A673 (cell line): ENCODE data around the gene MRPL2. TPM values are rescaled to one million over a fixed set of nuclear protein-coding genes. Genes with fewer than 3 reads are reported as not detected.

Source experiments
- BruUV-seq: library from RNA; stranded (reverse); fragments of 400-500 nt; replicated peaks from 2 replicates; lab custom pipeline; 2021; lab: Mats Ljungman, UMichigan
- CTCF ChIA-PET: fragments of 300-600 bp; sonication (Branson Sonifier 250); formaldehyde crosslinking; loops from one replicate; lab custom pipeline; 2022; ENCODE audit warnings: antibody characterized with exemption; lab: Charles Lee
- POLR2A ChIA-PET: fragments of 300-600 bp; sonication (Branson Sonifier 250); formaldehyde crosslinking; loops from one replicate; lab custom pipeline; 2022; ENCODE audit warnings: antibody characterized with exemption; ENCODE audit not compliant: low non-redundant PET; lab: Charles Lee
- DNase-seq: peaks from one replicate; pipeline ENCODE4 v3.0.0-alpha.2; 2015; ENCODE audit warnings: low spot score
- H3K27ac ChIP-seq: fragments of 200-600 bp; sonication (generic); 2 replicates; pipeline ENCODE4 v1.5.1; 2016; ENCODE audit warnings: mixed run types, low read depth, mild to moderate bottlenecking, mixed read lengths, antibody characterized with exemption, low read length; ENCODE audit not compliant: poor library complexity, severe bottlenecking
- H3K27me3 ChIP-seq: fragments of 200-600 bp; sonication (generic); replicated peaks from 2 replicates; pipeline ENCODE4 v1.6.1; 2017; ENCODE audit warnings: mixed run types, low read depth, mild to moderate bottlenecking, mixed read lengths, antibody characterized with exemption, low read length; ENCODE audit not compliant: insufficient read depth, poor library complexity
- H3K36me3 ChIP-seq: fragments of 200-600 bp; sonication (generic); 2 replicates; pipeline ENCODE4 v1.6.1; 2016; ENCODE audit warnings: mixed run types, mild to moderate bottlenecking, mixed read lengths, antibody characterized with exemption, low read length; ENCODE audit not compliant: insufficient read depth, poor library complexity, severe bottlenecking
- H3K4me1 ChIP-seq: fragments of 200-600 bp; sonication (generic); 2 replicates; pipeline ENCODE4 v1.6.1; 2017; ENCODE audit warnings: mixed run types, mild to moderate bottlenecking, mixed read lengths, antibody characterized with exemption, low read length; ENCODE audit not compliant: insufficient read depth, poor library complexity, severe bottlenecking
- H3K4me3 ChIP-seq: fragments of 200-600 bp; sonication (generic); 2 replicates; pipeline ENCODE4 v1.5.1; 2016; ENCODE audit warnings: low read depth, mixed run types, mild to moderate bottlenecking, mixed read lengths, low read length; ENCODE audit not compliant: poor library complexity, severe bottlenecking
- H3K9me3 ChIP-seq: fragments of 200-600 bp; sonication (generic); 2 replicates; pipeline ENCODE4 v1.6.1; 2016; ENCODE audit warnings: mixed run types, low read depth, mild to moderate bottlenecking, mixed read lengths, antibody characterized with exemption, low read length; ENCODE audit not compliant: poor library complexity, severe bottlenecking
- EZH2 ChIP-seq: fragments of 200-600 bp; sonication (generic); IDR thresholded peaks from 2 replicates; pipeline ENCODE4 v1.6.1; 2017; ENCODE audit warnings: borderline replicate concordance, low read depth, mild to moderate bottlenecking, mixed read lengths, antibody characterized with exemption, low read length; ENCODE audit not compliant: poor library complexity, severe bottlenecking
- intact Hi-C: fragments of 100-400 bp; cut with micrococcal nuclease; formaldehyde crosslinking; loops from one replicate; pipeline ENCODE4 v1.10.0; 2022; ENCODE audit not compliant: unreplicated experiment
- total RNA-seq: library from RNA; stranded (reverse); gene quantifications from 2 replicates; pipeline ENCODE4 v1.2.3, GENCODE V29; 2021
- TF ChIP-seq, protein P1 (sequence below): fragments of 300-800, 200-600 bp; sonication (generic); conservative IDR thresholded peaks from 2 replicates; pipeline ENCODE4 v1.5.1; 2017; ENCODE audit warnings: low read depth, mild to moderate bottlenecking, antibody characterized with exemption, low read length, moderate library complexity, mixed read lengths

Gene MRPL2
- total RNA-seq, 1 experiment from 2014 or later = 95.8 TPM

- Histone ChIP-seq H3K27ac (peak overlapping the region; percentile 58), H3K4me3 (no peak overlapping the region)
Measured at GRCh38 chr6:43097098-43097489, 37.9 kb upstream of the MRPL2 start.

DNA sequence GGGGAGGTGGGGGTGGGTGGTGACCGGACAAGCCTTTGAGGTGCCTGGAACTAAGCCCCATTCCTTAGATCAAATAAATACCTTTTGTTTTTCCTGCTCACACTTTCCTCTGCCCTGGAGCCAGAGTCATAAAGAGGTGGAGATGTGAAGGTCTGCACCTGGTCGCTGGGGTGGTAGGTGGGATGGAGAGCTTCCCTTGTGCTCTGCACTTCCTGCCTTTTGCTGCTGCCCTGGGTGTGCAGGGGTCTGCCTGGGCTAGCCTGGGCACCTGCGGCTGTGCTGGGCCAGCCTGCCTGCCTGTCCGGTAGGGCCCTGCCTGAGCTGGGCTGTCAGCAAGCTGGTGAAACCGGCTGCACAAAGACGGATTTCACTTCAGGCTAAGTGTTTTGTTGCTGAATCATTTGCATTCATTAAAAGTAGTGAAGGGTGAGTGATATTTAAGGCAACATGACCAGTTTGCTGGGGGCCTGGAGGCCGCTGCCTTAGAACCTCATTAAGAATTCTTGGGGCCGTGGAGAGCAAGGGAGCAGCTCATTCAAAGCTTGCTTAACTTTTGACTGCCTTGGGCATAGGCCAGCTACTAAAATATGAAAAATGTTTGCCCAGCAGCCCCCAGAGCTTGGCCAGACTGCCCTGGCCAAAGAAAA lies 37.3 kb upstream of the MRPL2 start:
- BruUV-seq = no TSS peak
- Histone ChIP-seq H3K9me3 (no peaks in the 10 kb centered on the region), H3K36me3 (no peaks in the 10 kb centered on the region), H3K4me1 (peaks cover 9% of the 10 kb centered on the region), H3K27ac (peak overlapping the region; percentile 58), H3K27me3 (no peaks in the 10 kb centered on the region), H3K4me3 (no peak overlapping the region)
- intact Hi-C loops = no loop called here
- TF ChIP-seq, protein P1, sequence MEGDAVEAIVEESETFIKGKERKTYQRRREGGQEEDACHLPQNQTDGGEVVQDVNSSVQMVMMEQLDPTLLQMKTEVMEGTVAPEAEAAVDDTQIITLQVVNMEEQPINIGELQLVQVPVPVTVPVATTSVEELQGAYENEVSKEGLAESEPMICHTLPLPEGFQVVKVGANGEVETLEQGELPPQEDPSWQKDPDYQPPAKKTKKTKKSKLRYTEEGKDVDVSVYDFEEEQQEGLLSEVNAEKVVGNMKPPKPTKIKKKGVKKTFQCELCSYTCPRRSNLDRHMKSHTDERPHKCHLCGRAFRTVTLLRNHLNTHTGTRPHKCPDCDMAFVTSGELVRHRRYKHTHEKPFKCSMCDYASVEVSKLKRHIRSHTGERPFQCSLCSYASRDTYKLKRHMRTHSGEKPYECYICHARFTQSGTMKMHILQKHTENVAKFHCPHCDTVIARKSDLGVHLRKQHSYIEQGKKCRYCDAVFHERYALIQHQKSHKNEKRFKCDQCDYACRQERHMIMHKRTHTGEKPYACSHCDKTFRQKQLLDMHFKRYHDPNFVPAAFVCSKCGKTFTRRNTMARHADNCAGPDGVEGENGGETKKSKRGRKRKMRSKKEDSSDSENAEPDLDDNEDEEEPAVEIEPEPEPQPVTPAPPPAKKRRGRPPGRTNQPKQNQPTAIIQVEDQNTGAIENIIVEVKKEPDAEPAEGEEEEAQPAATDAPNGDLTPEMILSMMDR = no peak
- no peak for TF ChIP-seq EZH2
- ChIA-PET CTCF (no interaction called here), POLR2A (interaction anchor here (0.5 kb wide), 1 partner anchor 9 kb away, joined by 3 read pairs; no protein-coding TSS in a partner anchor)
- DNase-seq = peak; percentile 37

More at GRCh38 chr6:43097098-43097489, 37.9 kb upstream of the MRPL2 start:
- CTCF ChIA-PET = no interaction called here
- POLR2A ChIA-PET = interaction anchor here (0.5 kb wide), 1 partner anchor 8 kb away, joined by 3 read pairs; no protein-coding TSS in a partner anchor
- Histone ChIP-seq H3K9me3 (no peaks in the 10 kb centered on the region), H3K27me3 (no peaks in the 10 kb centered on the region), H3K4me1 (peaks cover 9% of the 10 kb centered on the region), H3K36me3 (no peaks in the 10 kb centered on the region)
- no TSS peak for BruUV-seq
- DNase-seq = no peak
- intact Hi-C loops = no loop called here
- no peak for TF ChIP-seq EZH2
- TF ChIP-seq, protein P1 = no peak

GRCh38 chr6:43095939-43096338 lies 36.7 kb upstream of the MRPL2 start:
- no peak for TF ChIP-seq EZH2
- TF ChIP-seq, protein P1 = no peak
- Histone ChIP-seq H3K4me3 (no peak overlapping the region), H3K27ac (peak overlapping the region; percentile 58), H3K36me3 (no peaks in the 10 kb centered on the region), H3K4me1 (peaks cover 12% of the 10 kb centered on the region), H3K9me3 (no peaks in the 10 kb centered on the region), H3K27me3 (no peaks in the 10 kb centered on the region)
- BruUV-seq = no TSS peak
- CTCF ChIA-PET = no interaction called here
- intact Hi-C loops = no loop called here
- no peak for DNase-seq
- POLR2A ChIA-PET = interaction anchor here (0.6 kb wide), 1 partner anchor 119 kb away, joined by 4 read pairs; no protein-coding TSS in a partner anchor
